ENCODE data around the gene GATA6.
"Not testable (repeated sequence)": the region's sequence is repeated elsewhere in the genome, so short reads cannot be mapped to it uniquely, and the experiment has no call there.

GATA6 gene

DNA sequence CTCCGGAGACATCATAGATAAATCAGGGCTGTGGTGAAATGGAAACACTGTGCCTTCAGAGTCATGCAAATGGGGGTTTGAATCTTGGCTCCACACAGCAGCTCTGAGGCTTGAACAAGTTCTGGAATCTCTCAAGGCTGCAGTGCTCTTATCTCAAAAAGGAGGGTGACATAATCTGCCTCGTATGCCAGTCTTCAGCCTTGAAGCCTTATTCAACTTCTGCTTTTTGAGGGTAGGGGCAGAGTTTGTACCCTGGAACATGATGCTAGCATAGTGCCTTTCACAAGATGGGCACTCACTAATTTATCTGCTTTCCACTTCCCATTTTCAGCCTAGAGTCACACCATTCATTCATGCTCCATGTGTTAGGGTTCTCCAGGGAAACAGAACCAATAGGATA lies 42.3 kb downstream of the GATA6 start:
- peaks cover 3% of the 10 kb centered on the region for H3K36me3 Mint-ChIP-seq (ENCODE audit: insufficient read depth)
- peaks cover 0 to 6% of the 10 kb centered on the region in 2 donors for H3K27me3 Mint-ChIP-seq
- H3K9me3 Mint-ChIP-seq = no peaks in the 10 kb centered on the region
- no peak overlapping the region for H3K27ac Mint-ChIP-seq
- H3K4me1 Mint-ChIP-seq (ENCODE audit: low read depth in 2 of 2) = peaks cover 3 to 8% of the 10 kb centered on the region in 2 donors
- H3K4me3 Mint-ChIP-seq = no peak overlapping the region
- no peak for DNase-seq
- no peak for ATAC-seq (replicated peaks)

DNA sequence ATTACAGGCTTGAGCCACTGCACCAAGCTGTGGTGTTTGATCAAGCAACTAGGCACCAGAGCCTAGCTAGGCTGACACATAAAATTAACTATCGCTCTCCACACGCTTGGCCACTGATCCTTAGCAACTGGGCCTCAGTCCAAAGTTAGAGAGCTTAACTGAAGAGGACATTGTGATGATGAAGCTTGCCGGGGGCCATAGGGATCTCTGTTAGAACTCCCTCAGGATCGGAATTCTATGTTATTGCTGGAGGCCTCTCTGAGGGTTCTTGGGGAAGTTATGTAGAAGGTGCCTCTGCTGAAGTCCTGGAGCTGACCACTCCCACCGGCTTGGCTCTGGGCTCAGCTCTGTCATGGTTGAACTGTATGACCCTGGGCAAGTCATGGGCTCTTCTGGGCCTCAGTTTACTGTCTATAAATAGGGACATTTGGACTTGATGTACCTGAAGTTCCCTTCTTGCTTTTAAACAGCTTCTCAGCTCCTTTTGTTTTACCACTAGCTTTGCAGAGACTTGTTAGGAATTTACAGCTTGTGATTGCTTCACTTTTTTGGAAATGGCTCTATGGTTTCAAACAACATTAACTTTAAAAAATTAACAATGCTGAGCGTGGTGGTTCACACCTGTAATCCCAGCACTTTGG lies 44.1 kb downstream of the GATA6 start:
- no peak overlapping the region for H3K27ac Mint-ChIP-seq

DNA sequence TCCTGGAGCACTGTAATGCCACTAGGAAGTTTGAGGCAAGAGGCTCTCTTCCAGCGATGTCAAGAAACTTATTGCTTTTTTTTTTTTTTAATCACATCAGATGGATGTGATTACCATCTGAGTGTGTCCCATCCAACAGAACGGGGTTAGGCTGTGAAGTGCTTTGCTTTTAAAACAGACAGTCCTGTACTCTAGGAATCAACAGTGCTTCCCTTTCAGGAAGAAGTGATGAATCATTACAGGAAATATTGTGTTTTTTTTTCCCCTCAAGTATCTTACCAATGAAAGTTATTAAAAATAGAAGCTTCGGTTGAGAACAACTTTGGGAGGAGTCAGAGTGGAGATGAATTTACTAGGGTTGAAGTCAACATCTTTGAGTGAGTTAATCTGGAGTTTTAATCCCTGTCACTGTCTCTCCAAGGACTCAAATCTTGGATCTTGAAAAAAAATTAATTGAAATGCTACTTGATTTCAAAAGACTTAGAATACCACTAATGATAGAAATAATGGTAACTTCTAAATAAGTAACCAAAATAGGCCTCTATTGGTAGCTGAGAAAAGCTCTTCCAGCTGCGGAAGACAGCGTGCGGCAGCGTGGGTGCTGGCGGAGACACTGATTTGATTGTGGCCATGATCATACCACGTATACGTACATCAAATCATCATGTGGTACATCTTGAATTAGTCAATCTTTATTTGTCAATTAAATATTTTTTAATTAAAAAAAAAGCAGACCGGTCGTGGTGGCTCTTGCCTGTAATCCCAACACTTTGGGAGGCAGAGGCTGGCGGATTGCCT lies 45.5 kb downstream of the GATA6 start:
- H3K4me1 Mint-ChIP-seq (ENCODE audit: low read depth in 2 of 2) = peaks cover 3 to 9% of the 10 kb centered on the region in 2 donors
- peaks cover 0 to 6% of the 10 kb centered on the region in 2 donors for H3K27me3 Mint-ChIP-seq
- ATAC-seq (replicated peaks) (no peak), DNase-seq (no peak)
- H3K9me3 Mint-ChIP-seq = no peaks in the 10 kb centered on the region
- H3K36me3 Mint-ChIP-seq (ENCODE audit: insufficient read depth) = peaks cover under 1% of the 10 kb centered on the region
- H3K4me3 Mint-ChIP-seq = no peak overlapping the region
- H3K27ac Mint-ChIP-seq = peak overlapping the region in 1 of 2 donors; percentile 22

More for the DNA sequence above, 44.1 kb downstream of the GATA6 start:
- Mint-ChIP-seq H3K27me3 (peaks cover 0 to 6% of the 10 kb centered on the region in 2 donors), H3K9me3 (no peaks in the 10 kb centered on the region), H3K4me1 (ENCODE audit: low read depth in 2 of 2) (peaks cover 3 to 9% of the 10 kb centered on the region in 2 donors), H3K4me3 (no peak overlapping the region), H3K36me3 (ENCODE audit: insufficient read depth) (peaks cover 3% of the 10 kb centered on the region)
- DNase-seq = no peak
- no peak for ATAC-seq (replicated peaks)

DNA sequence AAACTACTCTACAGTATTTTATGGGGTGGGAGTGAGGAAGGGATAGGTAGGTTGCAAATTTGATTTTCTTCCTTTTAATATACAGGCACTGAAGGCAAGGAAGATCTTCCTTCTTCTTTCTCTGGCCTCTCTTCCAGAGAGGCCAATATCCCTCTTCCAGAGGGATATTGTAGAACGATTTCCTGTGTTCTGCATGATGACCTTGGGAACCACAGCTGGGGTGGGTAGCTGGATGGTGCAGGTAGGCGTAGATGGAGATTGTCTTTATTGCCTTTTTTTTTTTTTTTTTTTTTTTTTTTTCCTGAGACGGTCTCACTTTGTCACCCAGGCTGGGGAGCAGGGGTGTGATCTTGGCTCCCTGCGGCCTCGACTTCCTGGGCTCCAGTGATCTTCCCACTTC lies 49.4 kb downstream of the GATA6 start:
- no peak overlapping the region for H3K27ac Mint-ChIP-seq
- peaks cover 19 to 27% of the 10 kb centered on the region in 2 donors for H3K4me1 Mint-ChIP-seq (ENCODE audit: low read depth in 2 of 2)
- ATAC-seq (replicated peaks) (no peak), DNase-seq (no peak)
- H3K4me3 Mint-ChIP-seq = no peak overlapping the region
- H3K27me3 Mint-ChIP-seq = no peaks in the 10 kb centered on the region
- H3K36me3 Mint-ChIP-seq (ENCODE audit: insufficient read depth) = peaks cover 7% of the 10 kb centered on the region
- H3K9me3 Mint-ChIP-seq = no peaks in the 10 kb centered on the region

DNA sequence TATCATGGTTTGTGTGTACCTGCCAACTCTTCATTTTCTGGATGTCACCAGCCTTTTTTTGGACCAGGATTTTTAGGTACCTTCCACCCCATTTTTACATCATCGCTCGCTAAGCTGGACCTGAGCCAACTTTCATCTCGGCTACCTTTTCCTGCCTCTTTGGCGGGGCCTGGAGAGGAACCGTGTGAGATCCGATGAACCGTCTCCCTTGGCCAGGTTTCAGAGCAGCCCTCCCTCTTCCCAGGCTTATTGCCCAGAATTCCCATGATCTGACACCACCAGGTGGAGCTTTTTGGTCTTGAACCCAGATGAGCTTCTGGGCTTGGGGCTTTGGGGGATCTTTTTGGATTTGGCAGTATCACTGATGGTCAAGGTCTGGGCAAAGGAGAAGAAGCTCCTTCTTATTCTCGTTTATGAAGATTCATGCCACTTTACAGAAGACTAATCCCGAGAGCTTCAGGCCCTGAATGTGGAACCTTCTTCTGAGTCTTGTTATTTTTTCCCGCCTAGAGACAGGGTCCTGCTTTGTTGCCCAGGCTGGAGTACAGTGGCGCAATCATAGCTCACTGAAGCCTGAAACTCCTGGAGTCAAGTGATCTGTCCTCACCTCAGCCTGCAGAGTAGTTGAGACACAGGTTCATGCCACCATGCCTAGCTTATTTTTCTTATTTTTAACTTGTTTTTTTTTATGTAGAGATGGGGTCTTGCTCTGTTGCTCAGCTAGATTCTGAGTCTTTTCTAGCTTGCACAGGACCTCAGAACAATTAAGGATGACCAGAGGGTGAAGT lies 50.4 kb downstream of the GATA6 start:
- Mint-ChIP-seq H3K4me3 (no peak overlapping the region), H3K27ac (no peak overlapping the region), H3K27me3 (no peaks in the 10 kb centered on the region), H3K9me3 (no peaks in the 10 kb centered on the region), H3K4me1 (ENCODE audit: low read depth in 2 of 2) (peaks cover 23 to 28% of the 10 kb centered on the region in 2 donors), H3K36me3 (ENCODE audit: insufficient read depth) (peaks cover 7% of the 10 kb centered on the region)
- DNase-seq (no peak), ATAC-seq (replicated peaks) (no peak)

DNA sequence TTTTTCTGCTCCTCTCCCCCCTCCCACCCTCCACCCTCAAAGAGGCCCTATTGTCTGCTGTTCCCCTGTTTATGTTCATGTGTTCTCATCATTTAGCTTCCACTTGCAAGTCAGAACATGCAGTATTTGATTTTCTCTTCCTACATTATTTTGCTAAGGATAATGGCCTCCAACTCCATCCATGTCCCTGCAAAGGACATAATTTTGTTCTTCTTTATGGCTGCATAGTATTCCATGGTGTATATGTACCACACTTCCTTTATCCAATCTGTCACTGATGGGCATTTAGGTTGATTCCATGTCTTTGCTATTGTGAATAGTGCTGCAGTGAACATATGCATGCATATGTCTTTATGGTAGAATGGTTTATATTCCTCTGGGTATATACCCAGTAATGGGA lies 51.2 kb downstream of the GATA6 start:
- not testable (repeated sequence) for ATAC-seq (replicated peaks); H3K27me3 Mint-ChIP-seq; H3K4me3 Mint-ChIP-seq; H3K36me3 Mint-ChIP-seq (ENCODE audit: insufficient read depth); H3K9me3 Mint-ChIP-seq; DNase-seq
- Mint-ChIP-seq H3K27ac (peak overlapping the region in 1 of 2 donors; percentile 29), H3K4me1 (ENCODE audit: low read depth in 2 of 2) (peaks cover 25 to 27% of the 10 kb centered on the region in 2 donors)

DNA sequence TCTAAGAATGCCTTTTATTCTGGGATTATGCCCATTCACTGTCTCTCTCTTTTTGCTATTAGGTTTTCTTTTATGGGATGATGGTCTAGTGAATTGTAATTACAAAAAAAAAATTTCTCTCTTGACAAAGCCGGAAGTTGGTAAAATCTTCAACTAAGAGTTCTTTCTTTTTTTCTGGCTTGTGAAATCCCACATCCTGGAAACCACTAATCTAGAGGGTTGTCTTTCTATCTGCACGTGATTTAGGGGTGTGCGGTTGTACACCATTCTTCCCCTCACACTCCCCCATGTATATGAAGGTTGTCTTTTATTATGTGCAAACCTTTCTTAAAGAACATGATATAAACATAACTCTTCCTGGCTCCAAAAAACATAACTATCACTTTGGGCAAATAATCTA lies 52.0 kb downstream of the GATA6 start:
- H3K4me1 Mint-ChIP-seq (ENCODE audit: low read depth in 2 of 2) = peaks cover 25 to 27% of the 10 kb centered on the region in 2 donors
- no peaks in the 10 kb centered on the region for H3K9me3 Mint-ChIP-seq
- H3K4me3 Mint-ChIP-seq = peak overlapping the region; percentile 32 to 61
- peaks cover 7% of the 10 kb centered on the region for H3K36me3 Mint-ChIP-seq (ENCODE audit: insufficient read depth)
- peak overlapping the region in 1 of 2 donors; percentile 29 for H3K27ac Mint-ChIP-seq
- DNase-seq (no peak), ATAC-seq (replicated peaks) (peak; percentile 89)
- no peaks in the 10 kb centered on the region for H3K27me3 Mint-ChIP-seq

DNA sequence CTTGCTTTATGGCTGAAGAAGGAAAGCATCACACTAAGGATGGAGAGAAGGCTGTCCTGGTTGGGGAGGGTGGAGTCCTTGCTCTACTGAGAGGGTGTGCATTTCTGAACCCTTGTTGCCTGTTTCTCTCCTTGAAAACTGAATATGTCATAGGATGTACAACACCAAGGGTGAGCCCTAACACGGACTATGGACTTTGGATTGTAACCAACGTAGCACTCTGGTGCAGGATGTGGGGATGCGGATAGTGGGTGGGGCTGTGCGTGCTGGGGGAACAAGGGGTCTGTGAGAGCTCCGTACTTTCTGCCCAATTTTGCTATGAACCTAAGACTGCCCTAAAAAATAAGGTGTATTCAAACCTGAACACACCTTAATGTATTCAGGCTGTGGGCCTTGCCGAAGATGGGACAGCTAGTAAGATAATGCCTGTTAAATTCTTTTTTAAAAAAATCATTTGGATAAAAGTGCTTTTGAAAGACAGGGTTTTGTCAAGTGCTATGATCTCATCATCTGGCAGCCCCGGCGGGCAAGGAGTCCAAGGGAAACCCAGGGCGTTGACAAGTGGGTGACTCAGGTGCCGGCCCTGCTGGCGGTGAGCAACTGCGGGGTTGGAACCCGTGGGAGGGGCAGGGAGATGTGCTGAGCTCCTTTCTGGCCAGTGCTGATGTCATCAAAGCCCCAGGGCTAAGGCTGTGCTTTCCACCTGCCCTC lies 54.0 kb downstream of the GATA6 start:
- peaks cover 7% of the 10 kb centered on the region for H3K36me3 Mint-ChIP-seq (ENCODE audit: insufficient read depth)
- no peak overlapping the region for H3K27ac Mint-ChIP-seq
- ATAC-seq (replicated peaks) (peak; percentile 73), DNase-seq (peak in 2 of 3 experiments; percentile 6 to 15)
- H3K27me3 Mint-ChIP-seq = no peaks in the 10 kb centered on the region
- H3K9me3 Mint-ChIP-seq = no peaks in the 10 kb centered on the region
- H3K4me3 Mint-ChIP-seq = no peak overlapping the region
- peaks cover 26 to 27% of the 10 kb centered on the region in 2 donors for H3K4me1 Mint-ChIP-seq (ENCODE audit: low read depth in 2 of 2)

DNA sequence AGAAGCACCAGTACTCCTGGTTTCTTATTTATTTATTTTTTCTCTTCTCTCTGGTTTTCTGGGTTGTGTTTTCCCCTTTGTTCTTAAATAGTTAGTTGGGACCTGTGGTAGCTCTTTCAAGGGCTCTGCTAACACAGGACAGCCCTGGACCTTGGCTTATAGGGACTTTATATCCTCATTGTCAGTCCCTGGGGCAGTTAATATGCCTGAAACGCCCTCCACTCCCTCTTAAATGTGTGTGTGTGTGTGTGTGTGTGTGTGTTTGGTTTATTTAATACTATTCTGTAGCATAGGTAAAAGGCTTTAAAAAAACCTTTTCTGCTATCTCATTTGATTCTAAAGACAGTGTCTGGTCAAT lies 54.6 kb downstream of the GATA6 start:
- H3K4me1 Mint-ChIP-seq (ENCODE audit: low read depth in 2 of 2) = peaks cover 26 to 28% of the 10 kb centered on the region in 2 donors
- H3K27ac Mint-ChIP-seq = no peak overlapping the region
- peaks cover under 1 to 2% of the 10 kb centered on the region in 2 donors for H3K27me3 Mint-ChIP-seq
- DNase-seq = no peak
- no peaks in the 10 kb centered on the region for H3K9me3 Mint-ChIP-seq
- H3K4me3 Mint-ChIP-seq = no peak overlapping the region
- no peak for ATAC-seq (replicated peaks)
- H3K36me3 Mint-ChIP-seq (ENCODE audit: insufficient read depth) = peaks cover 7% of the 10 kb centered on the region

DNA sequence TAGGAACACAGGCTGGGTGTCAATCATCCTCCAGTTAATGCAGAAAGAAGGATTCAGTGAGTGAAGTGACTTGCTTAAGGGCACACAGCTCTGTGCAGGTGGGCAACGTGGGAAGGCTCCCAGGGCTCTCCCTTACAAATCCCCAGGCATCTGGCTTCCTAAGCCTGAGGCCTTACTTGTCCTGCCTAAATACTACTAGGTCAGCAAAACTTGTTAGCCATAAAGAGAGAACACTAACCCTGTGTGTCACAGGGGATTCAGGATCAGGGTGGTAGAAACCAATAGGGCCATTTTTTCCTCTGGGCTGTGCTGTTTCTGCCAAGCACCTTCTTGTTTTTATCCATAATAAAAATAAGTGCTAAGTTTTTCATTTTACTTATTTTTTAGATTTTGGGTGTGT lies 55.0 kb downstream of the GATA6 start:
- H3K27me3 Mint-ChIP-seq = peaks cover 4 to 6% of the 10 kb centered on the region in 2 donors
- ATAC-seq (replicated peaks) (no peak), DNase-seq (no peak)
- peaks cover 7% of the 10 kb centered on the region for H3K36me3 Mint-ChIP-seq (ENCODE audit: insufficient read depth)
- H3K9me3 Mint-ChIP-seq = no peaks in the 10 kb centered on the region
- H3K4me1 Mint-ChIP-seq (ENCODE audit: low read depth in 2 of 2) = peaks cover 30 to 32% of the 10 kb centered on the region in 2 donors
- no peak overlapping the region for H3K4me3 Mint-ChIP-seq
- H3K27ac Mint-ChIP-seq = no peak overlapping the region

DNA sequence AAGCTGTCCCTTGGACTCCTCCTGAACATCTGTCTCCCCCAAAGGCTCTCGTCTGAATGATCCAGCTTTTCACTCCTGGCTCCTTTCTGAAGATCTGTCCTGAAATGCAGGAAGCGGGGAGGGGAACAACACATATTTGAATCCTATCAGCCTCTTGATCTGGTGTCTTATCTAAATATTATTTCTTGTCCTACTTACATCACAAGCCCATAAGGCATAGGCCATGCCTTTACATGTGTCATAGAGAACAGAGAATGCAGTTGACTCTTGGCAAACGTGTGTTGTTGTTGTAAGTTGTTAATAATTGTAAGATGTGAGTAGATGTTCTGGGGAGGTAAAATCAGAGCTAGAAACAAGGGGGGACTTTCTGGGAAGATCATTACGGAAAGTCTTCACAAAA lies 57.4 kb downstream of the GATA6 start:
- ATAC-seq (replicated peaks) = no peak
- no peak overlapping the region for H3K4me3 Mint-ChIP-seq
- no peaks in the 10 kb centered on the region for H3K9me3 Mint-ChIP-seq
- H3K27me3 Mint-ChIP-seq = peaks cover 8 to 9% of the 10 kb centered on the region in 2 donors
- H3K4me1 Mint-ChIP-seq (ENCODE audit: low read depth in 2 of 2) = peaks cover 19 to 21% of the 10 kb centered on the region in 2 donors
- no peak overlapping the region for H3K27ac Mint-ChIP-seq
- peaks cover 5% of the 10 kb centered on the region for H3K36me3 Mint-ChIP-seq (ENCODE audit: insufficient read depth)
- no peak for DNase-seq

DNA sequence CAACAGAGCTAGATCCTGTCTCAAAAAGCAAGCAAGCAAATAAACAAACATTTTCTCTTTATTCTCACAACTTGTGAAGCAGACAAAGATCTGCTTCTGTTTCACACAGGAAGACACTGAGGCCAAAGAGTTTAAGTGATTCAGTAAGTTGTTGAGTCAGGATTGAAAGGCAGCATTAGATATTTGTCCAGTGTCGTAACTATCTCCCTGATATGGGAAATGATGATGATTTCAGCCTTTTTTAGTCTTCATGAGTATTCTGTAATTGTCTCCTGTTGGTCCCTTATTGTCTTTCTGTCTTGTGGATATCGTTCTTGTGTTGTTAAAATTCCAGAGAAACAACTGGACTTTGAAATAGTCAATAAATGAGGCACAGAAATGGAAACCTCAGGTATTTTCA lies 59.6 kb downstream of the GATA6 start:
- ATAC-seq (replicated peaks) = no peak
- Mint-ChIP-seq H3K4me1 (ENCODE audit: low read depth in 2 of 2) (peaks cover 14% of the 10 kb centered on the region in 2 donors), H3K36me3 (ENCODE audit: insufficient read depth) (no peaks in the 10 kb centered on the region), H3K27me3 (peaks cover 8 to 9% of the 10 kb centered on the region in 2 donors), H3K4me3 (no peak overlapping the region), H3K9me3 (no peaks in the 10 kb centered on the region), H3K27ac (no peak overlapping the region)
- no peak for DNase-seq

Data from effector memory CD8-positive, alpha-beta T cell (primary cell).